ENCODE measurements around the gene ZKSCAN5.
A peak's percentile ranks its signal among the peaks of the same experiment; 100 is the strongest.

DNA sequence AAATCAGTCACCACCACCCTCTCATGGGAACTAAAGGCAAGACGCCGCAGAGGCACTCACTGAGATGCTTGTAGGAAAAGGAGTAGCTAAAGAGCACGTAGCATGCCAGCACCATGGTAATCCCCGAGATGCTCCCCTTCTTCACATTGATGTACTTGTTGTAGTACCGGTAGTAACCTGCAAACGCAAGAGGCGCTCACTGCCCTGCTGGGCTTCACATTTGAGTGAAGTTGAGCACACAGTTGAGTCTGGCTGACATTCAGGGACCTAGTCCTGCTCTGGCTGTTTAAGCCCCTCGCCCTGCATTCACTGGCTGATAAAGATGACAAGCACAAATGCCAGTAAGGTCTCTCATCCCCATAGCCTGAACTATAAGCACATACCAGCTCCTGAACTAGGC is 45.4 kb upstream of the ZKSCAN5 start:
- TF ChIP-seq EP300 (IDR thresholded peaks at IDR 0.05) (no peak), CTCF (IDR thresholded peaks at IDR 0.05) (peak in 1 of 3 experiments; percentile 9), POLR2A (IDR thresholded peaks at IDR 0.05; ENCODE audit: low read depth) (no peak)

Data from esophagus muscularis mucosa (tissue), 4 donors.